Vagina (tissue), 2 donors: Measurements from ENCODE around the gene ZNF438.

Experiments used
- CTCF ChIP-seq, 3 experiments: fragments of 450-650 bp in 2 of 3; fragments of 200-600 bp in 1 of 3; sonication (generic) in 1 of 3; IDR thresholded peaks; one replicate each; pipeline ENCODE4 v1.5.1; 2017 to 2019; ENCODE audit warnings: antibody characterized with exemption in 3 of 3, mild to moderate bottlenecking in 2 of 3, moderate library complexity in 2 of 3
- POLR2A ChIP-seq, 2 donors: fragments of 450-650 bp; IDR thresholded peaks; one replicate each; pipeline ENCODE4 v1.6.1; 2017; ENCODE audit warnings: antibody characterized with exemption in 2 of 2, mild to moderate bottlenecking in 2 of 2, moderate library complexity in 2 of 2

DNA sequence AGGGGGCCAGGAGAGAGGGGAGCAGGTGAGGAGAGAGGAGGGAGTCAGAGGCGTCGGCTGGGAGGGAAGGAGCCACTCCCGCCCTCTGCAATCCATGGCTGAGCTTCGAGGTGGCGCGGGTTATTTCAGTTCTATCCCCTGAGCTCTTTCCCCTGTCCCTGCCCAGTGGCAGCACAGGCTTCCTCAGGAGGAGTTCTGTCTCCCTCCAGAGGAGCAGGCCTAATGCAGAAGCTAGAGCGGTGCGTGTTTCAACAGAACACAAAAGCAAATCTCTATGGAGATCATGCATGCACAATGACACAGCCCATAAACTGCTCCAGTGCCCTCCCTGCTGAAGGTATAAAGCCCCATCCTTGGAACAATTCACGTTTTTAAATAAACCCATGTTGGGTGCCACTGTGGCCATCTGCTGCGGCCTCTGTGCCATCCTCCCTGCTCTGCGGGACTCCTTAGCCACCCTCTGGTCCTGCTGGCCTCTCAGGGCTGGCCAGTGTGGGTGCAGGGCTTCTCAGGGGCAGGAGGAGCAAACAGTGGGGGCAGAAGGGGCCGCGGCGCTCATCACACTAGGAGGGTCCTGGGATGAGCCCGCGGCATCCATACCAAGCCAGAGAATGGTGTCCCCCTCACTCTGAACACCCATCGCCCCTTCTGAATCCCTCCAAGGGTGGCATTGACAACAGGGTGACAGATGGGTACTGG is 209.5 kb downstream of the ZNF438 start:
- TF ChIP-seq CTCF (IDR thresholded peaks at IDR 0.05) = no peak
- no peak for TF ChIP-seq POLR2A (IDR thresholded peaks at IDR 0.05)
